ENCODE measurements around the gene GSTK1.
"Not testable (repeated sequence)": the region's sequence is repeated elsewhere in the genome, so short reads cannot be mapped to it uniquely, and the experiment has no call there.

GSTK1 gene

DNA sequence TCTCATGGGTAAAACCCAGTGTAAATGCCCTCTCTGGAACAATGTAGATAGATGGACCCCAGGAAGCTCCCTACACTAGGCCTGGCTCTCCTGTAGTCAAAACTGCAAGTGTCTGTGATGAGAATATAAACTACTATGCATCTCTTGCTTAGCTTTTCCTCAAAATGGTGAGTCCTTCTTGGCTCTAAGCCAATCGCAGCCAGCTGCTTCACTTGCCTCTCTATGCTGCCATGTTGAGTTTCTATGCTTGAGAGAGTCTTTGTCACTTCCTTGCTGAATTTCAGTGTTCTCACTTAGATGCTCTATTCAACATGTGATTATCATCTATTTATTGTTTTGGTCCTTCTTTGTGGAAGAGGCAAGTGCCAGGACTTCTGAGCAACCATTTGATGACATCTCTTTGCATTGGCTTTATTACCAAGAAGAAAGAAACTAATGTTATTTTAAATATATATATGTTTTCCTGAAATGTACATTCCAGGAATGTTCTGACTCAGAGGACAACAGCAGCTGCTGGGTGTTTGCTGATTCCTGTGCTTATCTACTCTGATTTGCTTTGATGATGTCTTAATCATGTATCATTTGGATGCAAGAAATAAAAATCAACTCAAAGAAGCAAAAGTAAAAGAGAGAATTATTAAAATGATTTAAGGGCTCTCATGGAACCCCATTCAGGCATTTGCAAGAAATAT is 24.8 kb upstream of the GSTK1 start:
- DNase-seq (ENCODE audit: low spot score), result no peak

- no peak for DNase-seq (ENCODE audit: low spot score)
These were observed 23.4 kb upstream of the GSTK1 start for GRCh38 chr7:143239813-143240212.

DNA sequence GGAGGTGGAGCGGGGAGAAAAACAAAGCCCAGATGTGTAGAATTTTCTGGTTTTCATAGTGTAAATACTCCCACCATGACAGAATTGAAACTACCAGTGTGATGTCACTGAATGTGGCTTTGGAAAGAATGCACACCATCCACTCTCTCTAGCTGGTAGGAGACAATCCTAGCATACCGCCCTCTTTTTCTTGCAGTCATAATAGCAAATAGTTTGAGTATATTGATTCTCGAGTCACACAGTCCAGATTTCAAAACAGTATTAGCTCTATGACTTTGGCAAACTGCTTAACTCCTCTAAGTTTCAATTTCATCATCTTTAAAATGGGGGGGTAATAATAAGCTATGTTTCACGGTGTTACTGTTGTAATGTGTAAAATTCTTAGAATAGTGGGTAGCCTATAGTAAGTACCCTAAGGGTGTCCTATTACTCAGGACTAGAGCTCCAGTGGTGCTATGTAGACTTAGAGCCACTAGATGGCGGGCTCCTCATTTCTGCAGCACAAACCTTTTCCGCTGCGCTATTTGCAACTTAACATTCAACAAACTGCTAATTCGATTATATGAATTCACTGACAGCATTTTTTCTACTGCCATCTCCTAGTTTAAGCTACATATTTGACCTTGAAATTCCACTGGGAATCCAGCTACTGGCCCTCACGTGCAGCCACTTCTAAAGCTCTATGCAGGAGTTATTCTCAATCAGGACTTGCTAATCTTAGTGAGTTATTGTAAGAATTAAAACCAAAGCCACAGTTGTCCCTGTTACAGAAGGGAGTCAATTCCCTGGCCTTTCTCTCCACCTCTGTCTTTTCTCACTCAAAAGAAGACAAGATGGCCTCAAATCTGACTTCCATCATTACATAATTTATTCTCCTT is 22.7 kb upstream of the GSTK1 start:
- DNase-seq (ENCODE audit: low spot score), result peak; percentile 13

DNA sequence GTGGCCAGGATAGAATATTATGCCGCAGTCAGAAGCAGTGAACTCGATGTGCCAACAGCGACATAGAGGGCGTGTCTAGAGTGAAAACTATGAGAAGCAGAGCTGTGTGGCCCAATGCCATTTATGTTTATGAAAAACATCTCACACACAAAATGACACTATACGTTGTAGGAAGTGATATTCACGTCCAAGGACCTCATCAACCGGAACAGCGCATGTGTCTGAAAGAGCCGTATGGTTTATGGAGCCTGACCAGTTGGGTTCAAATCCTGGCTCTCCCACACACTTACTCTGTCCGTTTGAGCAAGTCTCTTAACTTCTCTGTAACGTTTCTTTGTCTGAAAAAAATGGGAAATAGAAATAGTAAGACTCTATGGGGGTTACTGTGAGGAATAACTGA is 20.9 kb upstream of the GSTK1 start:
- no peak for DNase-seq (ENCODE audit: low spot score)

DNA sequence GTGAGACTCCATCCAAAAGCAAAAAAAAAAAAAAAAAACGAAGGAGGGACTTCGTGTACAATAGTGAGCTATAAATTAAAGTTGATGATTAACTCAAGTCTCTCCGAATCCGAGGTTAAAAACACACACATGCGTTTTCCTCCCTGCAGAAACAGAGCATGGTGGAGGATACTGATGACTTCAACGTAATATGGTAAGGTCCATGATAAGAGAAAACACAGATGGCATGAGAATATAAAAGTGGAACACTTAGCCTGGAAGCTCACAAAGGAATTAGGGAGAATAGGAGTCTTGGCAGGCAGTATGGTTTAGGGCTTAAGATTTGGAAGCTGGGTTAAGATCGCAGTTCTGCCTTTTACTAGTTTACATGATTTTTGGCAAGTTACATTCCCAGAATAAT is 20.1 kb upstream of the GSTK1 start:
- no peak for DNase-seq (ENCODE audit: low spot score)

- no peak for DNase-seq (ENCODE audit: low spot score)
These were observed 19.6 kb upstream of the GSTK1 start for GRCh38 chr7:143243614-143244013.

- DNase-seq (ENCODE audit: low spot score), result no peak
These were observed 18.9 kb upstream of the GSTK1 start for GRCh38 chr7:143244321-143244720.

- DNase-seq (ENCODE audit: low spot score), result no peak
These were observed 18.1 kb upstream of the GSTK1 start for GRCh38 chr7:143245123-143245522.

GRCh38 chr7:143247372-143247771 is 15.9 kb upstream of the GSTK1 start:
- no peak for DNase-seq (ENCODE audit: low spot score)

- peak; percentile 46 for DNase-seq (ENCODE audit: low spot score)
These were observed 14.4 kb upstream of the GSTK1 start for GRCh38 chr7:143248761-143249354.

- DNase-seq (ENCODE audit: low spot score), result no peak
These were observed 13.0 kb upstream of the GSTK1 start for GRCh38 chr7:143250199-143250598.

DNA sequence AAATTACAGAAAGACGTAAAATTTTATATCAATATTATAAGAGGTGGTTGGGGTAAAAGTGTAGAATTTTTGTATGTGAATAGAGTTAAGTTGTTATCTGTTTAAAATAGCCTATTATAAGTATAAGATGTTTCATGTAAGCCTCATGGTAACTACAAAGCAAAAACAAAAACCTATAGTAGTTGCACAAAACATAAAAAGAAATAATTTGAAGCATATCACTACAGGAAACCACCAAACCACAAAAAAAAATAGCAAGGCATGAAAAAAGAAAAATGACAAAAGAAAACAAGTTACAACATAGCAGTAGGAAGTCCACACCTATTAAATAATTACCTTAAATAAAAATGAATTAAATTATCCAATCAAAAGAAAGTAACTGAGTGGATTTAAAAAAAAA is 12.4 kb upstream of the GSTK1 start:
- no peak for DNase-seq (ENCODE audit: low spot score)

DNA sequence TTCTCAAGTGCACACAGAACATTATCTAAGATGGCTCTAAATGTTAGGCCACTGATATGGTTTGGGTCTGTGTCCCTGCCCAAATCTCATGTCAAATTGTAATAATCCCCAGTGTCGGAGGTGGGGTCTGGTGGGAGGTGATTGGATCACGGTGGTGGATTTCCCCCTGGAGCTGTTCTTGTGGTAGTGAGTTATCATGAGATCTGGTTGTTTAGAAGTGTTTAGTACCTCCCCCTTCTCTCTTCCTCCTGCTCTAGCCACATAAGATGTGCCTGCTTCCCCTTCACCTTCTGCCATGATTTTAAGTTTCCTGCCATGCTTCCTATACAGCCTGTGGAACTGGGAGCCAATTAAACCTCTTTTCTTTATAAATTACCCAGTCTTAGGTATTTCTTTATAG is 11.2 kb upstream of the GSTK1 start:
- no peak for DNase-seq (ENCODE audit: low spot score)

- no peak for DNase-seq (ENCODE audit: low spot score)
These were observed 7.7 kb upstream of the GSTK1 start for GRCh38 chr7:143255564-143255963.

- no peak for DNase-seq (ENCODE audit: low spot score)
These were observed 6.9 kb upstream of the GSTK1 start for GRCh38 chr7:143256325-143256724.

DNA sequence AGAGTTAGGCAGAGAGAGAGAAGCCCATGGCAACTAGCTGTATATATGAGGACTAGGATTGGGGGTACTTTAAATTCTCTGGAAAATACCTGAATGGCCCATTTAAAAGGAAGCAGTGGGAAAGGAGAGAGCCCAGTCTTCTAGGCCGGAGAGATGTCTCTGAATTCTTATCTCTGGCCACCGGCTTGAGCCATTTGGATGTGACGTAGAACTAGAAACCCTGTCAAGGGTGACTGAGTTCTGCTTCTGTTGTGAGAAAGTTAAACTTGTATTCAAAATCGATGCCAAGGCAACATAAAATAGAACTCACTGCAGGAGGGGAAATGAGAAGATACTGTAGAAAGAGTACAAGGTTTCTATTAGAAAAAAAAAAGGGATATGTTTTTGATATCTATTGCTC is 6.3 kb upstream of the GSTK1 start:
- DNase-seq (ENCODE audit: low spot score), result no peak

DNA sequence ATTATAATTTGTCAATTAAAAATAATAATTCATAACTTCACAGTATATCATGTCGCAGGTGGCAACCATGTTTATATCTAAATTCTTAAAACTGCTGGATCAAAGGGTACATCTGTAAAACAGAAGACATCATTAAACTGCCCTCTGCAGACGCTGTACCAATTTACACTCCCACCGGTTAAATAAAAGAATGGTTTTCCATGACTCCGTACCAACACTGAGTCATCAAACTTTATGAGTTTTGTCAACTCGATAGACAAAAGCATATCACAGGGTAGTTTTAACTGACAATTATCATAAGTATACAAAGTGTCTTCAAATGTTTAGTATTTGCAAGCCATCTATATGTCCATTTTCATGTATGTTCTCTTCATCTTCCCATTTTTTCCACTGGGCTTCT is 5.7 kb upstream of the GSTK1 start:
- no peak for DNase-seq (ENCODE audit: low spot score)

GRCh38 chr7:143258831-143259230 is 4.4 kb upstream of the GSTK1 start:
- no peak for DNase-seq (ENCODE audit: low spot score)

DNA sequence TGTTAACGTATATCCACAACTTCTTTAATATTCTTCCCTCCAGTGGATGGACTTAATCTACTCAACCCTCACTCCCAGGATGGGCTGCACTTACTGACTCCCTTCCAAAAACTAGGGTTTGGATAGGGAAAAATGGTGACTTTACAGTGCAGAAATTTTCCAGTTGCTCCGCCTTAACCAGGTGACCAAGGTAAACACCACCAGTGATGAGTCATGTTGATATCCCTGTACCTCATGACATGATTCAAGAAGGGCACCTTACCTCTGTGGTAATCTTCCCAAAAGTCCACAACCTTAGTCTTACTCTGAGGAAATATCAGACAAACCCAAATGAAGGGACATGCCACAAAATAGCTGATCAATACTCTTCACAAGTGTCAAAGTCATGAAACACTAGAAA is 3.5 kb upstream of the GSTK1 start:
- no peak for DNase-seq (ENCODE audit: low spot score)

DNA sequence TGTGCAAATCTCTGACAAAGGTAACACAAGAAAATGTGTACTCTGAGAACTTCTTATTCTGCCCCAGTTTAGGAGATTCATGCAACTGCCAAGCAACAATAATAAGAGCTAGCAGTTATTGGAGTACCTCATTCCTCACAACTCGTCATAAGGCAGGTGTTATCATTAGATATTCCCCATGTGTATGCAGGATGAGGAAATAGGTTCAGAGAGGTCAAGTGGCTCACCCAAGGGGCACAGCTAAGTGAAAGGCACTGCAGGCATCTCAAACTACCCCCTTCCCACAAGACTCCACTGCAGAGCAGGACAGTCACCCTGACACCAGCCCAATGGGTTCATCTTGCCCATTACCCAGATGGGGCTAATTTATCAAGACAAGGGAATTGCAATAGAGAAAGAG is 1.3 kb upstream of the GSTK1 start:
- no peak for DNase-seq (ENCODE audit: low spot score)

GRCh38 chr7:143264196-143264568 is 941 bp downstream of the GSTK1 start:
- DNase-seq (ENCODE audit: low spot score), result not testable (repeated sequence)

GRCh38 chr7:143265017-143265693 is 1.9 kb downstream of the GSTK1 start:
- DNase-seq (ENCODE audit: low spot score), result no peak

- DNase-seq (ENCODE audit: low spot score), result no peak
These were observed 6.0 kb downstream of the GSTK1 start for GRCh38 chr7:143269251-143269650.
